ENCODE measurements around the gene NUP50. TPM values are rescaled to one million over a fixed set of nuclear protein-coding genes. Genes with fewer than 3 reads are reported as not detected.

Gene NUP50
- total and polyA plus RNA-seq, 2 of the 13 experiments (the other 11 are each of a cell fraction or from before 2014, with no cell fraction given) = 14.2 to 52.4 TPM

DNA sequence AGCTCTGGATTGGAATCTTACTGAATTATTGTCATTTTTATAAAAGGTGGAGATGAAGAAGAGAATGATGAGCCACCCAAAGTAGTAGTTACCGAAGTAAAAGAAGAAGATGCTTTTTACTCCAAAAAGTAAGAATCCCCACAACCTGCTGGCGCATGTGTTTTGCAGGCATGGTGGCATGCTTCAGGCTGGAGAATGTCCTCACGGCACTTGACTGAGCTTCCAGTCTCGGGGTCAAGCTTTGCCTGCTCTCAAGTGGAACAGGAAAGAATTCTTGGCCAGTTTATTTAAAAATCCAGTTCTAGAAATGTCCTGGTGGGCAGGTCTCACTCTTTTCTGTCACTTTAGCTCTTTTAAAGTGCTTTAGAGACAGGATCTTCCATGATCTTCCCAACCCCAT lies 17.5 kb downstream of the NUP50 start:
- Histone ChIP-seq H3K4me3 (replicated peaks in 1 of 3; ENCODE audit: insufficient read depth in 1 of 3, low read depth in 2 of 3, low read length in 3 of 3) (no peak overlapping the region), H3K79me2 (ENCODE audit: insufficient read depth, low read length) (peaks cover 22% of the 10 kb centered on the region), H3K27ac (ENCODE audit: extremely low read length, insufficient read depth, low read length) (no peak overlapping the region), H2AFZ (ENCODE audit: low read length) (no peak overlapping the region), H3K36me3 (replicated peaks in 1 of 2; ENCODE audit: control insufficient read depth in 1 of 2, insufficient read depth in 2 of 2, low read length in 2 of 2) (peaks cover 25 to 72% of the 10 kb centered on the region in 2 experiments), H4K20me1 (ENCODE audit: insufficient read depth, low read length) (peaks cover 10% of the 10 kb centered on the region; the same call in 1 of the 2 replicates), H3K4me2 (ENCODE audit: low read depth, low read length) (no peak overlapping the region), H3K27me3 (ENCODE audit: control insufficient read depth in 1 of 2, insufficient read depth in 2 of 2, low read length in 2 of 2) (no peaks in the 10 kb centered on the region), H3K4me1 (ENCODE audit: insufficient read depth, low read length) (peaks cover 16% of the 10 kb centered on the region), H3K9ac (ENCODE audit: insufficient read depth, low read depth, low read length) (no peak overlapping the region), H3K9me3 (ENCODE audit: low read length) (no peaks in the 10 kb centered on the region)
- TF ChIP-seq ZNF382 (CRISPR knock-in tag; IDR thresholded peaks at IDR 0.05; ENCODE audit: borderline replicate concordance) (no peak), MIER3 (CRISPR knock-in tag; IDR thresholded peaks at IDR 0.05; ENCODE audit: borderline replicate concordance) (no peak), ZSCAN22 (CRISPR knock-in tag; IDR thresholded peaks at IDR 0.05) (no peak), ZNF747 (CRISPR knock-in tag; IDR thresholded peaks at IDR 0.05; ENCODE audit: borderline replicate concordance) (no peak), KLF11 (CRISPR knock-in tag; IDR thresholded peaks at IDR 0.05) (no peak), ZFP41 (CRISPR knock-in tag; IDR thresholded peaks at IDR 0.05; ENCODE audit: borderline replicate concordance) (no peak), ONECUT2 (CRISPR knock-in tag; IDR thresholded peaks at IDR 0.05) (no peak), RORA (CRISPR knock-in tag; IDR thresholded peaks at IDR 0.05) (no peak), EED (CRISPR knock-in tag; IDR thresholded peaks at IDR 0.05) (no peak), BHLHE40 (IDR thresholded peaks at IDR 0.05; ENCODE audit: low read length) (no peak), ZNF224 (CRISPR knock-in tag; IDR thresholded peaks at IDR 0.05) (no peak), KLF13 (CRISPR knock-in tag; IDR thresholded peaks at IDR 0.05) (no peak), HNF1A (IDR thresholded peaks at IDR 0.05; ENCODE audit: low read depth) (no peak), HNF1A (CRISPR knock-in tag; IDR thresholded peaks at IDR 0.05; ENCODE audit: borderline replicate concordance) (no peak), KAT8 (CRISPR knock-in tag; IDR thresholded peaks at IDR 0.05) (no peak), GPN1 (CRISPR knock-in tag; IDR thresholded peaks at IDR 0.05; ENCODE audit: borderline replicate concordance) (no peak), CCDC6 (CRISPR knock-in tag; IDR thresholded peaks at IDR 0.05) (no peak), ZFP90 (CRISPR knock-in tag; IDR thresholded peaks at IDR 0.05; ENCODE audit: borderline replicate concordance) (no peak)
- TF ChIP-seq, protein P1, sequence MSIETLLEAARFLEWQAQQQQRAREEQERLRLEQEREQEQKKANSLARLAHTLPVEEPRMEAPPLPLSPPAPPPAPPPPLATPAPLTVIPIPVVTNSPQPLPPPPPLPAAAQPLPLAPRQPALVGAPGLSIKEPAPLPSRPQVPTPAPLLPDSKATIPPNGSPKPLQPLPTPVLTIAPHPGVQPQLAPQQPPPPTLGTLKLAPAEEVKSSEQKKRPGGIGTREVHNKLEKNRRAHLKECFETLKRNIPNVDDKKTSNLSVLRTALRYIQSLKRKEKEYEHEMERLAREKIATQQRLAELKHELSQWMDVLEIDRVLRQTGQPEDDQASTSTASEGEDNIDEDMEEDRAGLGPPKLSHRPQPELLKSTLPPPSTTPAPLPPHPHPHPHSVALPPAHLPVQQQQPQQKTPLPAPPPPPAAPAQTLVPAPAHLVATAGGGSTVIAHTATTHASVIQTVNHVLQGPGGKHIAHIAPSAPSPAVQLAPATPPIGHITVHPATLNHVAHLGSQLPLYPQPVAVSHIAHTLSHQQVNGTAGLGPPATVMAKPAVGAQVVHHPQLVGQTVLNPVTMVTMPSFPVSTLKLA (IDR thresholded peaks at IDR 0.05) = no peak
- TF ChIP-seq, protein P2, sequence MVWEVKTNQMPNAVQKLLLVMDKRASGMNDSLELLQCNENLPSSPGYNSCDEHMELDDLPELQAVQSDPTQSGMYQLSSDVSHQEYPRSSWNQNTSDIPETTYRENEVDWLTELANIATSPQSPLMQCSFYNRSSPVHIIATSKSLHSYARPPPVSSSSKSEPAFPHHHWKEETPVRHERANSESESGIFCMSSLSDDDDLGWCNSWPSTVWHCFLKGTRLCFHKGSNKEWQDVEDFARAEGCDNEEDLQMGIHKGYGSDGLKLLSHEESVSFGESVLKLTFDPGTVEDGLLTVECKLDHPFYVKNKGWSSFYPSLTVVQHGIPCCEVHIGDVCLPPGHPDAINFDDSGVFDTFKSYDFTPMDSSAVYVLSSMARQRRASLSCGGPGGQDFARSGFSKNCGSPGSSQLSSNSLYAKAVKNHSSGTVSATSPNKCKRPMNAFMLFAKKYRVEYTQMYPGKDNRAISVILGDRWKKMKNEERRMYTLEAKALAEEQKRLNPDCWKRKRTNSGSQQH (CRISPR knock-in tag; IDR thresholded peaks at IDR 0.05; ENCODE audit: low read depth) = no peak
- CTCF ChIA-PET (ENCODE audit: low intra/inter-chr PET ratio, low total read pairs) = no interaction called here
- no peak for DNase-seq (ENCODE audit: low spot score)
- in situ Hi-C loops (cut with HindIII; ENCODE audit: extremely low pct_ligation_motif_present, low pct_unique_long_range_greater_than_20kb) = no loop called here
- no peak for FAIRE-seq
- ATAC-seq = no peak
- POLR2A ChIA-PET = interaction anchor here (0.7 to 1.4 kb wide), 2 partner anchors 18 to 65 kb away, joined by 3 to 4 read pairs; partner anchors contain the start of gene NUP50
- WGBS (ENCODE audit: low lambda C conversion rate) = 99% methylated on average over 3 of the region's 4 CpGs
- intact Hi-C loops (cut with micrococcal nuclease; ENCODE audit: unreplicated experiment) = no loop called here
- no TSS peak for BruUV-seq (replicated peaks)
